GM12891 (cell line): Measurements from ENCODE around the gene SPPL3.

Experiments used
- POLR2A ChIP-seq: IDR thresholded peaks from 2 replicates; pipeline ENCODE4 v1.6.1; 2011; ENCODE audit warnings: low read depth, low read length, control low read depth
- POLR2AphosphoS5 ChIP-seq: IDR thresholded peaks from 2 replicates; pipeline ENCODE4 v1.6.1; 2011; ENCODE audit warnings: low read depth, low read length, control low read depth

GRCh38 chr12:120755269-120755668 lies 148.9 kb downstream of the SPPL3 start:
- TF ChIP-seq POLR2A (no peak), POLR2AphosphoS5 (no peak)
